SH-SY5Y (cell line): ENCODE data around the gene KRT86.

ENCODE experiments used
- GATA2 ChIP-seq: IDR thresholded peaks from 2 replicates; pipeline ENCODE4 v1.6.1; 2011; ENCODE audit warnings: mild to moderate bottlenecking, low read depth, low read length
- GATA3 ChIP-seq: IDR thresholded peaks from 2 replicates; pipeline ENCODE4 v1.6.1; 2011; ENCODE audit warnings: low read depth, mild to moderate bottlenecking, low read length, moderate library complexity

GRCh38 chr12:52263761-52264434 lies 10.5 kb upstream of the KRT86 start:
- TF ChIP-seq GATA2 (no peak), GATA3 (no peak)
